NCI-H2196 treated with DMSO at 0.1 percent for 48 hours (cell line): Measurements from ENCODE around the gene TRPT1.

ENCODE experiments used
- DNase-seq: peaks from one replicate; lab custom pipeline; 2025; ENCODE audit not compliant: unreplicated experiment; lab: John Stamatoyannopoulos, UW

TRPT1 gene

GRCh38 chr11:64231546-64231945, 5.6 kb upstream of the TRPT1 start:
- DNase-seq, result no peak

GRCh38 chr11:64230985-64231365, 5.0 kb upstream of the TRPT1 start:
- DNase-seq, result no peak

- peak; percentile 80 for DNase-seq
Observed at GRCh38 chr11:64230171-64230984, 4.4 kb upstream of the TRPT1 start, which contains the start of gene DNAJC4. Gene DNAJC4 (plus strand): TSS chr11:64230548. CDS start chr11:64230855, 307 bp downstream.

DNA sequence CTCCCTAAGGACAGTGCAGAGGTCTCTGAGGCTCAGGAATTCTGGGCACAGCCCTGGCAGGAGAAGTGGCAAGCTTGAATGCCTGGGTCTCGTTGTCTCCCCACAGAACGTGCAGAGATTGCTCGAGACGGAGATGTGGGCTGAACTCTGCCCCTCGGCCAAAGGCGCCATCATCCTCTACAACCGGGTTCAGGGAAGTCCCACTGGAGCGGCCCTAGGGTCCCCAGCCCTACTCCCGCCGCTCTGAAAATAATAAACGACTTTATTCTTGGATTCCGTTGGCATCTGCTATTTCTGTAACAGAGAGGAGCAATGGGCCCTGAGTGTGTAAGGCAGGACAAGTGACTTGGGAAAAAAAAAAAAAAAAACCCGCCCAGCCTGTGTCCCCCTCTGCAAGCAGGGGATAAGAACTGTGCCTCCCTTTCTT, 3.8 kb upstream of the TRPT1 start:
- DNase-seq, result no peak

GRCh38 chr11:64229090-64229743, 3.2 kb upstream of the TRPT1 start:
- DNase-seq, result no peak

- no peak for DNase-seq
Observed at GRCh38 chr11:64227405-64227956, 1.5 kb upstream of the TRPT1 start.

- DNase-seq, result no peak
Observed at GRCh38 chr11:64226507-64227051, 593 bp upstream of the TRPT1 start.

- no peak for DNase-seq
Observed at GRCh38 chr11:64224891-64225607, 937 bp downstream of the TRPT1 start.

DNA sequence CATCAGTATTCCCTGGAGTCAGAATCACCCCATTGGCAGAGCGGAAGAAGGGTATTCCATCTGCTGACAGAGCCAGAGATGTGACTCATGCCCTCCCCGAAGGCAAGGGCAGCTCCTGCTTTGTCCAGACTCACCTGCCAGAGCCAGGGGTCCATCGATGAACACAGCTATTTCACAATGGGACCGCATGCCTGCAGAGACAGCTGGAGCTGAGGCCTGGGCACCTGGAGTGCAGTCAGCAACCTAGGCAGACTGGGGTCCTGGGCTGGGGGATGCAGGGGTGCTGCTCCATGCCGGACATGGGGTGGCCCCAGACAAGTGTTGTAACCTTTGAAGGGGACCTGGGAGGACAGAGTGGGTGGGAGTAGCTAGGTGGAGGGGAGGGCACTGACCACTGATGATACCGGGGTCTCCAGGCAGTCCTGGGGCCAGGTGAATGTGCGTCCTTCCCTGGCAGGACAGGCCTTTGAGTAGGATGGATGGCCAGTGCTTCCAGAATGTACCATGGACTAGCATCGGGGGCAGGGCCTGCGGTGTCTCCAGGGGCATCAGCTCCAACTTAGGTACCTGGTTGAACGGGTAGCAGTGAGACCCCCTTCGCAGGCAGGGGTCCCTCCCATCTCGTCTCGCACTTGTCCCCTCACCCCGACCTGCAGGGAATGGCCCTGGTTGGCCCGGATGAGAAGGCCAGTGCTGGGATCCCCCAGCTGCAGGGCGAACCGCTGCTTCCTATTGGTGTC, 1.7 kb downstream of the TRPT1 start:
- DNase-seq, result no peak

DNA sequence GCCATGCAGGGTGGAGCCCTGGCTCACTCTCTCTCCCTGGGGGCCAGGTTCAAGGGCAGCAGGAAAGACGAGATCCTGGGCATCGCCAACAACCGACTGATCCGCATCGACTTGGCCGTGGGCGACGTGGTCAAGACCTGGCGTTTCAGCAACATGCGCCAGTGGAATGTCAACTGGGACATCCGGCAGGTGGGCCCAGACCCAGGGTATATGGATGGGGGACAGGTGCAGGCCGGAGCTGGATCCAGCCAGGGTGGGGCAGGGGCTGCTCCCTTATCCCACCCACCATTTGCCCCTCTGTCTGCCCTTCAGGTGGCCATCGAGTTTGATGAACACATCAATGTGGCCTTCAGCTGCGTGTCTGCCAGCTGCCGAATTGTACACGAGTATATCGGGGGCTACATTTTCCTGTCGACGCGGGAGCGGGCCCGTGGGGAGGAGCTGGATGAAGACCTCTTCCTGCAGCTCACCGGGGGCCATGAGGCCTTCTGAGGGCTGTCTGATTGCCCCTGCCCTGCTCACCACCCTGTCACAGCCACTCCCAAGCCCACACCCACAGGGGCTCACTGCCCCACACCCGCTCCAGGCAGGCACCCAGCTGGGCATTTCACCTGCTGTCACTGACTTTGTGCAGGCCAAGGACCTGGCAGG, 2.9 kb downstream of the TRPT1 start:
- DNase-seq, result no peak

- DNase-seq, result no peak
Observed at GRCh38 chr11:64222651-64223000, 3.4 kb downstream of the TRPT1 start.

DNA sequence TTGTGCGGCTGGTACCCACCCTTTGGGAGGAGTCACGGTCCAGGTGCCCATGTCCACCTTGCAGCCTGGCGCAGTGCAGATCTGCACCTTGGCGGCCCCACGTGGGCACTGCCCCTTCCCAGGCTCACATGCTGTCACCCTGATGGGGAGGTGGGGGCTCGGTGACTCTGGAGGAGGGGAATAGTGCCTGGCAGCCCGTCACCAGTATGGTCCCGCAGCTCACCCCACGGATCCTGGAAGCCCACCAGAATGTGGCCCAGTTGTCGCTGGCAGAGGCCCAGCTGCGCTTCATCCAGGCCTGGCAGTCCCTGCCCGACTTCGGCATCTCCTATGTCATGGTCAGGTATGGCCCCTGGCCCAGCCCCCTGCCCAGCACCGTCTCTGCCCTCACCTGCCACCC, 5.2 kb downstream of the TRPT1 start:
- no peak for DNase-seq

DNA sequence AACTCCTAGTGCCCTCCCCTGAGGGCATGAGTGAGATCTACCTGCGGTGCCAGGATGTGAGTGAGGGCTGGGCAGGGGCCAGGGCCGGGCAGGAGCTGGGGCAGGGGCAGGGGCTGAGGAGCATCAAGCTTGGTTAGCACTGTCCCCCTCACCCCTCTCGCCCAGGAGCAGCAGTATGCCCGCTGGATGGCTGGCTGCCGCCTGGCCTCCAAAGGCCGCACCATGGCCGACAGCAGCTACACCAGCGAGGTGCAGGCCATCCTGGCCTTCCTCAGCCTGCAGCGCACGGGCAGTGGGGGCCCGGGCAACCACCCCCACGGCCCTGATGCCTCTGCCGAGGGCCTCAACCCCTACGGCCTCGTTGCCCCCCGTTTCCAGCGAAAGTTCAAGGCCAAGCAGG, 5.7 kb downstream of the TRPT1 start:
- no peak for DNase-seq

DNA sequence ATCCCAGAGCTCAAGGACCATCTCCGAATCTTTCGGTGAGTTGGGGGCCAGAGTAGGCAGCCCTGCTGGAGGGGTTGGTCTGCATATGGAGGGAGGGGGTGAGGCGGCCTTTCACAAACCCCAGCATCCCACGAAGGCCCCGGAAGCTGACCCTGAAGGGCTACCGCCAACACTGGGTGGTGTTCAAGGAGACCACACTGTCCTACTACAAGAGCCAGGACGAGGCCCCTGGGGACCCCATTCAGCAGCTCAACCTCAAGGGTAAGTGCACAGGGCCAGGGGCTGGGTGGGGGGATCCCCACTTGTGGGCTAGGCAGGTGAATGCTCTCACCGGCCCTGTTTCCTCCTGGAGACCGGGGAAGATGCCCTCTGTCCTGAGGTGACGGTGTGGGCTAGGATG, 6.2 kb downstream of the TRPT1 start:
- DNase-seq, result no peak

DNA sequence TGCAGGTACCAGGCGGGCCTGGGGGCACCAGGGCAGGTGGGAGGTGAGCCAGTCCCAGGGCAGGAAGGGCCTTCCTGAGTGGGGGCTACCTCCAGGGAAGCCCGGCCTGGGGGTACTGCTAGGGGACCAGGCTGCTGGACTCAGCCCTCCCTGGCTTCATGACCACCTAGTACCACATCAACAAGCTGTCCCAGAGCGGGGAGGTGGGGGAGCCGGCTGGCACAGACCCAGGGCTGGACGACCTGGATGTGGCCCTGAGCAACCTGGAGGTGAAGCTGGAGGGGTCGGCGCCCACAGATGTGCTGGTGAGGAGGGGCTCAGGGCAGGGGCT, 6.7 kb downstream of the TRPT1 start:
- DNase-seq, result no peak

DNA sequence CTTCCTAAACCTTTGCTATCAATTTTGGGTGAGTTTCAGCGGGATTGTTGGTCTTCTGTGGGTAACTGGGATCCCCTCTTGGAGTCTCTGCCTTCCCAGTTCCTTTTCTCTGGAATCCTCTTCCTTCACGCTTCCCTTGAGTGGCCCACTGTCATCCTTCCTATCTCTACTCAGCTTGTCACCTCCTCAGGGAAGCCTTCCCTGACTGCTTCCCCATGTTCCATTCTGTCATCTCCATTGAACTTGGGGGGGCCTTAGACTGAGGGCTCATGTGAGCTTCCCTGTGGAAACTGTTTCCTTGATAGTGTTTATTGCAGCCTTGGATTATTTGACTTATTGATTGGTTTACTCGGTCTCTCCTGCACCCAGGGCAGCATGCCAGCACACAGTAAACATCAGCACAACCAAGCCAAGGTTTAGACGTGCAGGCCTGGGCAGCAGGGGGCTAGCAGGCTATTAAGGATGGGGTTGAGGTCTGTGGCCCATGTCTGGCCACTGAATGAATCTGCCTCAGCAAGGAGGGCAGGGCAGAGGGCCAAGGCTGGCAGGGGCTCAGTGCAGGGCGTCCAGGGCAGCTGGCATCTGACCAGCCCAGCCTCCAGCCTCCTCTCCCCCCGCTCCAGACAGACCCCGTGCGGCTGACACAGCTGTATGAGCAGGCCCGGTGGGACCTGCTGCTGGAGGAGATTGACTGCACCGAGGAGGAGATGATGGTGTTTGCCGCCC, 7.2 kb downstream of the TRPT1 start:
- DNase-seq, result no peak

DNA sequence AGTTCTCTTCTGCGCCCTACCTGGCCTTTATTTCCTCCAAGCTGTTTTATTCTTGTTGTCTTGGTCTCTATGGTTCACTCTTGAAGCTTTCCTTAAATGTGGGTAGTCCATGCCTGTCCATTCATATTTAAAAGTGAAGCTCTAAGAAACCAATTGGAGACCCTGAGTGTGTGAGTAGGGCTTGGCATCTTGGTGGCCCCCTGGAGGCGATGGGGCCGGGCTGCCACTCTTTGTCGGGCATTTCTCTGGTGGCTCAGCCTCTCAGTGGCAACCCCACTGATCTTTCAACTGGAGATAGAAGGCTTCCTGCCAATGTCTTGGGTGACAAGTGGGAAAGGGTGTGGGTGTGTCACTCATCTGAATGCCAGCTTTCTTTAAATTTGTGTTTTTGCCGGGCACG, 9.1 kb downstream of the TRPT1 start:
- no peak for DNase-seq

- DNase-seq, result no peak
Observed at GRCh38 chr11:64211181-64211872, 14.7 kb downstream of the TRPT1 start.
